ENCODE results near the gene DPP6.

DNA sequence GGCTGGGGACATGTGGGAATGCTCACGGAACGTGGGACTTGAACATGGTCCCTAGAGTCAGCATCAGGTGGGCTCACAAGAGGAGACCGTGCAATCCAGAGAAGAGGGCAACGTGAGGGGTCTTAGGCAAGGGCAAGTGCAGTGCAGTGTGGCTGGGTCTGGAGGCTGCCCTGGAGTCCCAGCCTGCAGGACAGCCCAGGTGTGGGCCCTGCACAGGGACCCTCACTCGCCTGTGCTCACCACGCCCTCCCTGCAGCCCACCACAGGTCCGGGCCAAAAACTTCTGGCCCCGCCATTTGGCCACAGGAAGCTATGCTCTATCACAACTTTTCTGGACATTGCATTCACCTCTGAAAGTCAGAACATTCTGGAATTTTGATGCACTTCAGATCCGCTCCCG is 817.2 kb downstream of the DPP6 start:
- TF ChIP-seq, protein P1, sequence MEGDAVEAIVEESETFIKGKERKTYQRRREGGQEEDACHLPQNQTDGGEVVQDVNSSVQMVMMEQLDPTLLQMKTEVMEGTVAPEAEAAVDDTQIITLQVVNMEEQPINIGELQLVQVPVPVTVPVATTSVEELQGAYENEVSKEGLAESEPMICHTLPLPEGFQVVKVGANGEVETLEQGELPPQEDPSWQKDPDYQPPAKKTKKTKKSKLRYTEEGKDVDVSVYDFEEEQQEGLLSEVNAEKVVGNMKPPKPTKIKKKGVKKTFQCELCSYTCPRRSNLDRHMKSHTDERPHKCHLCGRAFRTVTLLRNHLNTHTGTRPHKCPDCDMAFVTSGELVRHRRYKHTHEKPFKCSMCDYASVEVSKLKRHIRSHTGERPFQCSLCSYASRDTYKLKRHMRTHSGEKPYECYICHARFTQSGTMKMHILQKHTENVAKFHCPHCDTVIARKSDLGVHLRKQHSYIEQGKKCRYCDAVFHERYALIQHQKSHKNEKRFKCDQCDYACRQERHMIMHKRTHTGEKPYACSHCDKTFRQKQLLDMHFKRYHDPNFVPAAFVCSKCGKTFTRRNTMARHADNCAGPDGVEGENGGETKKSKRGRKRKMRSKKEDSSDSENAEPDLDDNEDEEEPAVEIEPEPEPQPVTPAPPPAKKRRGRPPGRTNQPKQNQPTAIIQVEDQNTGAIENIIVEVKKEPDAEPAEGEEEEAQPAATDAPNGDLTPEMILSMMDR (IDR thresholded peaks at IDR 0.05): no peak
- TF ChIP-seq POLR2AphosphoS5 (IDR thresholded peaks at IDR 0.05): no peak
- TF ChIP-seq POLR2A (IDR thresholded peaks at IDR 0.05): no peak
